HK-2 (cell line): Measurements from ENCODE around the gene STAMBPL1.

ENCODE experiments used
- DNase-seq: peaks from one replicate; pipeline ENCODE4 v3.0.0-alpha.2; 2018; ENCODE audit not compliant: unreplicated experiment

STAMBPL1 gene

DNA sequence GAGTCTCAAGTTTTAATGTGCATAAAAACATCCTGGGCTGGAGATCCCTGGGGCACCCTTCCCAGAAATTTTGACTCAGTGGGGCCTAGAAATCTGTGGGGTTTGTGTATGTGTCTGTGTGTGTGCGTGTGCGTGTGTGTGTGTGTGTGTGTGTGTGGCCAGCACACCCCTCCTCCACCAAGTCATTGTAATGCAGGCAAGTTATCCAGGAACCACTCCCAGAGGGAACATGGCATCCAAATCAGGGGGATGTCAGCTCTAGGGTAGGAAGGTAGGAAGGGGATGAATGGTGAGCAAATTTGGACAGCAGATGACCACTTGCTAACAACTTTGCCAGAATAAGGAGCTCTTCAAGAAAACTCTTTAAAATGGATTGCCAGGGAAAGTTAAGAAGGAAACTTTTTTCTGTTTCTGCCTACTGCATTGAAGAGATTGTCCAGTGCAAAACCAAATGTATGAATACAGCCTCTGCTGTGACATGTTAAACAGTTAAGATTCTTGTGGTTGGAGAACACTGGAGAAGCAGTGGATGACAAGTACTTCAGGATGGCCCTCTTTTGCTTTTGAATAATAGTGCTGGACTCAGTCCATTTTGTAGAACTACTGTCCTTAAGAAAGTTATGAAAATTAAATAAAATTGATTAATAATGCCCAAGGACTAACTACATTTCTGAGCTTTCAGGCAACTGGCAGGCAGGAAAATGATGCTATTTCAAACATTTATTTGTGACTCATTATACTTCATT is 12.3 kb downstream of the STAMBPL1 start:
- no peak for DNase-seq

DNA sequence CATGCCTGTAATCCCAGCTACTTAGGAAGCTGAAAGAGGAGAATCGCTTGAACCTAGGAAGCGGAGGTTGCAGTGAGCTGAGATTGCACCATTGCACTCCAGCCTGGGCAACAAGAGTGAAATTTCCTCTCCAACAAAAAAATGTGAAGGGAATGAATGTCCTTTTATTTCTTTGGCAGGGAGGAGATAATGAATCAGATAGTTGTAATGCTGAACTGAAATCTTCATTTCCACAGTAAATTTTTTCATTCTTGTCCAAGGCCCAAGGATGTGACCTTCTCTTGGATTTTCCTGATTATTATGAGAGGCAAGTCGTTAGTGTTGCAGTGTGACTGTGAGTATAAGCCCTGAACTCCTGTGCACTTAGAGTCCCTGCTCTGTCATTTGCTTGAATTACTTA is 13.6 kb downstream of the STAMBPL1 start:
- DNase-seq, result no peak

DNA sequence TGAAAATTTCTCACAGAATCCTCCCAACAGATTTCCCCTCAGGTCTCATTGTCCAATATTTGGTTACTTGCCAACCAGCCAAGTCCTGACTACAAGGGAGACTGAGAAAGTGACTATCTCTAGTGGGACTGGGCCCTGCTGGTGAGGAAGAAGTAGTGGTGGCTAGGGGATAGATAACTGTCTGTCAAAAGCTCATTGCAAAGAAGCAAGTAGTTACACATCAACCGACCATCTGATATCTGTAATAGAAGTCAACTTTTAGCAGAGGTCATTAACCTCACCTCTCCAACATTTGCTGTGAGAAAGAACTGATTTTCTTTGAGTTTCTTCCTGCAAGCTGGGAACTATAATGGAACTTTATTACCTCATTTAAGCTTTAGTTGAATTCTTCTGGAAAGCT is 15.2 kb downstream of the STAMBPL1 start:
- no peak for DNase-seq

DNA sequence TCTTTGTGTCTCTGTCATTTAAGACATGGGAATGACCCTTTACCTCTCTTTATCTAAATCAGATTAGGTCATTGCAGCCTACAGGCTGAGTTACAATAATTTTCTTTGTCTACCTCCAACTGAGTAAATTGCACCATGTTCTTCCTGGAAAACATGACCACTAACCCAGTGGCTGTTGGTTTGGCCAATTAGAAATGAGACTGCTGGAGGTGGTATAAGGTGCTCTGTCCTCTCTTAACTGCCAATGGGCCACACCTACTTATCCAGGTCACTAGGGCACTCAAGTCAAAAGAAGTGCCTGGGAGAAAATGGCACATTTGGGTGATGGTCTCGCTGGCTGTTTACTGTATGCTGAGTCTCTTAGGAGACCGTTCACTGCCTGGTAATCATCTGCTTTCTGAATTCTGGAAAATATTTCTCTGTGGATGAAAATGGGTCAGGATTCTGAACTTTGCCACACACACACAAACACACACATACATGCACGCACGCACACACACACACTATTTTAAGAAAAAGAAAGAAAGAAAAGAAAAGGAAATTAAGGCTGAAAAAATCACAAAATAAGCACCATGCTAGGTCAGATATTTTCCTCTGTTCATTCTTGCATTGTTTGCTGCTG is 16.4 kb downstream of the STAMBPL1 start:
- no peak for DNase-seq

DNA sequence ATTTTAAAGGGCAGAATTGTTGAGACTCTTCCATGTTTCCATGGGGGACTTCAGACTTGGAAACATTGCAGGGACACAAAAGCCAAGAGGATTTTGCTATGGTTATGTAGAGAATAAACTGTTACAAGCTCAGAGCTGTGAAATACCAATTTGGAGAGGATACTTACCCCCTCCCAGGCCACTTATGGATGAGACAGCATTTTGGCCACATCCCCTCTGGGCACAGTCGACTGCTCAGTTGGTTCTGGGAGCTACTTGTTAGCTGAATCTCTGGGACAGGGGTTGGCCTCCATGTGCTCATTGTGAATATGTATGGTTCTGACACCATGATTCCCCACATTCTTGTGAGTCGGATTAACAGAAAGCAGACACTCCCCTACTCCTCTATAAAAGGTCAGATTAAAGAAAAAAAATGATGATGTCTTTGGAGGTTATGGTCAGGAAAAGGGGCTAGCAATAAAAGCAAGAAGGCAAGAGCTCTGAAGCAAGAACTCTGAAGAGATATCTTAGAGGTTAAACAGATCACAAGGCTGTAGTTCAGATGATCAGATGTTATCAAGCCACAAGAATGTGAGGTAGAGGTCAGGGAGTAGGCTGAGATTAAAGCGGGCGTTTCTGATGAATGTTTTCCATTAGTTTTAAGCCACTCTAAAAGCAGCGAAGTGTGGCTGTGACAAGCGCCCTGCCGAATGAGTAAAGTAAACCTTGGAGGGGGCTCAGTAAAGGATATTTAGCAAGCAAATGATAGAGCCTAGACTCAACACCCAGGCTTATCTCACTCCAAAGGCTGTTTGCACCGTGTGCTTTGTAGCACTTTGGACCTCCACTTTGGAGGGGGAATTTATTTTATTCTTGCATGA is 17.2 kb downstream of the STAMBPL1 start:
- DNase-seq, result peak; percentile 42

DNA sequence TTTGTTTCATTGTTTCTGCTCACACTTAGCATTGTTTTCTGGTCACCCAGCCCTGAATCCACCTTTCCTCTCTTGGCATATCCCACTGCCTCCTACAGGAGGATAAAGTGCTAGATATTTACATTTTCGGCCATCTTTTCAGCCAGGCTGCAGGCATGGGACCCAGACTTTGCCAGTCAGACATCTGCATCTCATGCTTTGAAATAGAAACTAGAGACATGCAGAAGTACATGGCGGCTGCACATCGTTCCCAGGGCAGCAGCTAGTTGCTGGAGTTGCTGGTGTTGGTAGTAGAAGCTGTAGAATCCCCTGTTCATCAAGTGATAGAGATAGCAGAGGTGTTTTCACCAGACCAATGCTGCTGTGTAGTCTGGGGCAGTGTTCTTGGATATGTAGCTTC is 18.7 kb downstream of the STAMBPL1 start:
- no peak for DNase-seq

DNA sequence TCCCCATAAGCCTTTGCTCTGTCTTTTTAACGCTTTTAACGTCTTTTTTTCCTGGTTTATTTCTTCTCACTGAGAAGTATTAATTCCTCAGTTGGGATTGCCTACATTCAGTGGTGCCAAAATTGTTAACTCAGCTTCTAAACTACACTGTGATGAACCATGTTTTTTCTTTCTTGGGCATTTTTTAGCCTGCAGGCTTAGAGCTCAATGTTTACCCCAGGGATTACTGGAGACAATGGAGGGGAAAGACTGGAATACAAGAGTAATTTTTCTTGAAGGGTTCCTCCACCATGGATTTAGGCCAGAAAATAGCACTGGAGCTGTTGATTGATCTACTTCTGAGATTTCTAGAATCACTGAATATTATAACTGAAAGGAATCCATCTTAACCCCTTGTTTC is 19.8 kb downstream of the STAMBPL1 start:
- no peak for DNase-seq

DNA sequence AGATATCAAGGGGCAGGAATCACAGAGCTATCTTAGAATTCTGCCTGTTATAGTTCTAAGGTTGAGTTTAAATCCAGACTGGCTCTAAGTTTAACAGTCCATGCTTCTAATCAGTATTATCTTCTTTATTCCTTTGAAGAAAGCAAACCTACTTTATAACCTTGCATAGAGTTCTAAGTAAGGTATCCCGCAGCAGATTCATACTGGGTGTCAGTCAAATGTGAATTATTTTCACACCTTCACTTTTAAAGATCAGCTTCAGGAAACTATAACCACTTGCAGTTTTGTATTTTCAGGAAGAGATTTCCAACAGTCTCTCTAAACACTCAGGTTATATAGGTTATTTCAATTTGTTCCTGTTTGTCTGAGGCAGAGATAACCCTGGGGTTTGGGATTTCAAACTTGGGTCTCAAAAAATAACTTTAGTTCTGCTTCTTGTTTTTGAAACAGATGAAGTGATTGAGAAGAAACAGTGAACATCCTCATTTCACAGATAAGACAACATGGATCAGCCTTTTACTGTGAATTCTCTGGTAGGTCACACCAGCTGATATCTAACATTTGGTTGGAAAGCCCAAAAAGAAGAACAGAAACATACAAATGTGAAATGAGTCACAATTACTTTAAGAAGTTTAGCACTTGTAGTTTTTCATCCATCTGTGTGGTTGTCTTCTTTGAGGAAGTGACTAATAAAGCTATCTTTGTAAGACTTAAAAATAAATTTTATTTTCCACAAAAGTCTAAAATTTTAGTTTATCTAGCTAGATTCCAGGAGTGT is 21.4 kb downstream of the STAMBPL1 start:
- DNase-seq, result no peak

DNA sequence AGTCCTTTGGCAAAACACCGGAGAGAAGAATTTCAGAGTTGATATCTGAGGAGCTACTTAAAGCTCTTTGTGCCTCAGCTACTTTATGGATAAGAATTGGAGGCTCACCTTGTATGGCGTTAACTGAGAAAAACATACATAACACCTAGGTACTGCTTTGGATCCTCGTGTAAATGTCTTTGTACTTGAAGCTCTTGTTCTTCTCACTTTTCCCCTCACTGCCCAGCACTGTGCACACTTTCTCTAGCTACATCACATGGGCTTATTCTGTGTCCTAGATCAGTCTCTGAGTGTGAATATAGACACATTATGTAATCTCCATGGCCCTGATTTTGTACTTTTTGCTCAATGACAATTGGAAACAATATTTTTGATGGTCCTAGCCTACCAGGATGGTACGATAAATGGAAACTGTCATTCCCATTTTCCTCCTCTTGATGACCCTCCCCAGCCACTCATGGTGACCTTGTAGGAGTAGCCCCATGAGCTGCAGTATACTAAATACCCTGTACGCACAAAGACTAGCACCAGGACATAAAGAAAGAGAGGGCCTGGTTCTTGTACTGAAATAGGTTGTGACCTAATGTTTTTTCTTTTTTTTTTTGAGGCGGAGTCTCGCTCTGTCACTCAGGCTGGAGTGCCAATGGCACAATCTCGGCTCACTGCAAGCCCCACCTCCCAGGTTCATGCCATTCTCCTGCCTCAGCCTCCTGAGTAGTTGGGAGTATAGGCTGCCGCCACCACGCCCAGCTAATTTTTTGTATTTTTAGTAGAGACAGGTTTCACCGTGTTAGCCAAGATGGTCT is 22.1 kb downstream of the STAMBPL1 start:
- no peak for DNase-seq

DNA sequence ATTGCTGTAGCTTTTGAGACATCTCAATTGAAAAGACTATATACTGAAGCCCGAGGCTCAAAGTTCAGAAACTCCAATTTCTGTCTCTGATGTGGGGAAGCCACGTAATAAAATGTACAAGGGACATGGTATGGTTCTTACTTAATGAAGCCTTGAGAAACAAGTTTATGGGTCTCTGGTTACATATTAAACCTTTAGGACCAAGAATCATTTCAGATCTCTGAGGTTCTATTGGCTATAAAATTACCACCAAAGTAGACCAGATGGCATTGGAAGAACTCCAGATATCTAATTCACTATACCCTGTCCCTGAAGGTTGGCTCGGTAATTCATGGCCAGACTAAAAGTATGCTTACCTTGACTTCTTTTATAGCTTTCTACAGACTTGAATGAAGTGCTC is 23.7 kb downstream of the STAMBPL1 start:
- DNase-seq, result no peak

DNA sequence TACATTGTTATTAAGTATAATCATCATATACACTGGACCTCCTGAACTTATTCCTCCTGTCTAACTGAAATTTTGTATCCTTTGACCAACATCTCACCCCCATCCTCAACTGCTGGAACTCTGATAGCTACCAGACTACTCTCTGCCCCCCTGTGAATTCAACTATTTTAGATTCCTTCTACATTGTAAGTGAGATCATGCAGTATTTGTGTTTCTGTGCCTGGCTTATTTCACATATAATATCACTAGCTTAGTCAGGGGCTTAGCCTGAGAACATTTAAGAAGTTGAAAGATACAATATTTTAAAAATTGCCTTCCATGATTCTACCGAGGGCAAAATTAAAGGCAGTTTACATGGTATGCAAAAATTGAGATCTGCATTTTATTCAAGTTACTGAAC is 26.9 kb downstream of the STAMBPL1 start:
- DNase-seq, result no peak

DNA sequence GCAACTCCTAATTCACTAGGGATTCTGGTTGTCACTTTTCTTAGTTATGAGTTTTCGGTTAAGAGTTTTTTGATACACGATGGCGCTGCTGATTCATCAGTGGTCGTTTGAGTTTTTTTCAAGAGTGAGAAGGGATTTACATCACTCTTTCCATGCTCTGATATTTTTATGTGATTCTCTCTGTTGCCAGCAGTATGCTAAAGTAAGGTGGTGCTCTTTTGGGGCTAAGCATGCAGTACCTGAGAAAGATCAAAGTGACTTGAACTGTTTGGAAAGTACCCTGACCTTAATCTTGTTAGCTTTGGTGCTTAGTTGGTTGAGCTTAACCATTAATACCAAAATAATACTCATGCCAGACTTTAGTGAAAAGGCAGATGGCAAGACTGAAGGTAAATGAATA is 28.1 kb downstream of the STAMBPL1 start:
- DNase-seq, result no peak

DNA sequence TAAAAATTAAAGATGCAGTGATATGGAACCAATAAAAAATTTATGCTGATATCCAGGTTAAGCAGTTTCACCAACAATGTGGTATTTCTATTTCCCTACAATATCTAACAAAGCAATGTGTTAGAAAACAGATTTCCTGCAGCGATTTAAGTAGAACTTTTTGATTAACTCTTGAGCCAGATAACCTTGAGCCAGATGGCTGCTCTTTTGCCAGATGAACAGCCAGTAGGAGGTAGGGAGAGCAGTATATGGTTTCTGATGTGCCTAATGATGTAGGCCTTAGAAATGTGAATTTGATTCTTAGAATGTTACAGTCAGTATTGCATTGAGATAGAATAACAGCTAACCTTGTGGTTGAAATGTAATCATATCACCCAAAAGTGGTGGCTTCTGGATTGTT is 31.1 kb downstream of the STAMBPL1 start:
- no peak for DNase-seq

DNA sequence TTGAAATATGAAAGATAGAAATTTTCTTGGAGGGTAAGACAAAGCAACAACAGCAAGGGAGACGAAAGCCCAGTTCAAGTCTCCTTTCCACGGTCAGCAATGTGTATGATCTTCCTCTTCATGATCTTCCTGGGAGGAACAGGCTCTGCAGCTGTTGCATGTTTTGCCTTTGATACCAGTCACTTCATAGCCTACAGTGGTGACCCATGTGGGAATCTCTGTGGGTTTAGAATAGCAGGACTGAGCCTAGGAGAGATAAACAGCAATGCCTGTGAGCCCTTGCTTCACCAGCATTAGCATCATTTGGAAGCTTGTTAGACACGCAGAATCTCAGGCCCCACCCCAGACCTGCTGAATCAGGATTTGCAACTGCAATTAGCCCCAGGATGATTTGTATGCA is 31.8 kb downstream of the STAMBPL1 start:
- no peak for DNase-seq

DNA sequence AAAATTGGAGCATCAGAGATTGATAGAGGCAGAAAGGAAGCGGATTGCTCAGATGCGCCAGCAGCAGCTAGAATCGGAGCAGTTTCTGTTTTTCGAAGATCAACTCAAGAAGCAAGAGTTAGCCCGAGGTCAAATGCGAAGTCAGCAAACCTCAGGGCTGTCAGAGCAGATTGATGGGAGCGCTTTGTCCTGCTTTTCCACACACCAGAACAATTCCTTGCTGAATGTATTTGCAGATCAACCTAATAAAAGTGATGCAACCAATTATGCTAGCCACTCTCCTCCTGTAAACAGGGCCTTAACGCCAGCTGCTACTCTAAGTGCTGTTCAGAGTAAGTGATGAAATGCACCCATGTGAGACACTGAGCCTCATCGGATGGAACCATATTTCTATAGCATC is 33.1 kb downstream of the STAMBPL1 start:
- no peak for DNase-seq

DNA sequence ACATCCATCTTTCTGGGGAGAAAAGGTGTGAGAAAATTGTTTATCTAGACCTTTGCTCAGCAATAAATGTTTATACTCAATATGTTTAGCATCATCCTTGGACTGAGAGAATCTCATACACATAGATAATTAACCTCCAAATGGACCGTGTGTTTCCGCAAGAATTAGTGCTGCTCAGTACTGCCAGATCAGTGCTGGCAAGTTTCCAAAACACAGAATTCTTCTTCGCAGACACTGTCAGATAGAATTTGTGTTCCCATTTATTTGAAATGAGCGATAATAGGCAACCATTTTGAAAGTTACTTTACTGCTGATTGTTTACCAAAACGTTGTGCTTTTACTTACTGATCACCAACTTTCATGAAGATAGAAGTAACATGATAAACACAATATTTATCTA is 33.7 kb downstream of the STAMBPL1 start:
- no peak for DNase-seq

DNA sequence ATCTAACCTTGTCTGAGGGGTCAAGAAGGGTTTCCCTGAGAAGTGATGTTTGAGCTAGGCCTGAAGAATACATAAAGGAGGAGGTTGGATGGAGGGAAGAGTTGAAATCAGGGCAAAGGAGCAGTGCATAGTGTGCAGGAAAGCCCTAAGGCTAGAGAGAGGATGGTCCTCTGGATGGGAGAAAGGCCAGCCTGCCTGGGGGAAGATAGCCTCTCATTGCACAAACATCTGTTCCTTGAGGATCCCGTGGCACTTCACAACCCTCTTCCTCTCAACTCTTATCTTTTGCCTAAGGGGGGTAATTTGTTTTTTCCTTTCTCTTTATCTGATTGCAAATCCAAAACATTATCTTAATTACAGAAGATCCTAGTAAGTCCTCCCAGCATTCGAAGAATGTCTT is 35.7 kb downstream of the STAMBPL1 start:
- no peak for DNase-seq

DNA sequence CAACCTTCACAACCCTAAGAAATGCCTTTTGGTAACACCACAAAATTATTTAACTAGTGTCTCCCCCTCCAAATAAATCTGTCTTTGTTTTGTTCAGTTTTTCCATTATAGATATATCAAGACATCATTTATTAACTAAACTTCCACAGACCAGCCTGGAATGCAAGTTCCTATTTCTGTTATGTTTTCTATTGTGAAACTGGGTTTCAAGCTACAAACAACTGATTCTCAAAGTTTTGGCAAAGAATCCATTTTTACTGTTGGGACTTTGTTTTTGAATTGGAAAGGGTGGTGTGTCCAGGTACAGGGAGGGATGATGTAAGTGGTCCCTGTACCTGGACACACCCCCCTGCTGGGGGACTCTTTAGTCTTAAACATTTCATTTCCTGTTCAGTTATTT is 36.2 kb downstream of the STAMBPL1 start:
- DNase-seq, result no peak

DNA sequence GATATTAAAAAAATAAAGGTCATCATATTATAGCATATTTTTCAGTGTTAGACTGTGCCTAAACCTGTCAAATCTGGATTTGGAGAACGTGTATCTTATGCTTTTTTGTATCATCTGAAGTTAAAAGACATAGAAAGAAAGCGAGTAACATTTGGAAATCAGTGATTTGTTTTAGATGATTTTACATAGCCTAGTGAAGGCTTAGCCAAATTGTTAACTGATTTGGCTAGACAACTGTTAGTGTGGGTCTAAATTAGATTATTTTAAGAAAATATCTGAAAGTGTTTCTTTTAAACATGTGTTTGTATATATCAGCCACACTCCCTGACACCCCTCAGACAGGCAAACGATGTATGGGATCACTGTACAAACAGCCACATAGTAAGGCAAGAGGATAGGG is 36.9 kb downstream of the STAMBPL1 start:
- no peak for DNase-seq

DNA sequence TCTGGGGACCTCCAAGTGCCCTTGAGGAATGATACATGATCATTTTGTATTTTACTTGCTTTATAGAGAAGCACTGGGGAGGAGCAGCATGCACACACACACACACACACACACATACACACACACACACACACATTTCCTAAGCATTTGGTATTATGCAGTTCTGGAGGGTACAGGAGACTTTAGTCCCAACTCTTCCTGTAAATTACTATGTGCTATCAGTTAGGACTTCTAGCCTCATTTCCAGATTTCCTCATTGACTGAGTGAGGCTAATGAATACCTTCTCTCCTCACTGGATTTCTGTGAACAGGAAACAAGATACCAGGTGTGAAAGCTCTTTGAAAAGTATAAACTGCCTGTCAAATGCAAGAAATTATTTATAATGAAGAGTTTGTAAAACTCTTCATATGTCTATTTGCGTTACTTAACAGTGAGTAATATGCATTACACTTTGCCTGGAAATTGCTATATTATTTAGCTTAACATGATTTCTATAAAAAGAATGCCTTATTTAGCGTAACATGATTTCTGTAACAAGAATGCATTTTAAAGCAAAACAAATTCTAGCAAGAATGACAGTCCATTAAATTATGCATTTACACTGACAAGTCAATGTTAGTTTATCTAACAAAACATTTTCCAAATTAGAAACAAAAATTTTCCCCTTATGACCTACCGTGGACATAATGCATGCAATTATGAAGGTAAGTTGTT is 38.3 kb downstream of the STAMBPL1 start:
- no peak for DNase-seq

DNA sequence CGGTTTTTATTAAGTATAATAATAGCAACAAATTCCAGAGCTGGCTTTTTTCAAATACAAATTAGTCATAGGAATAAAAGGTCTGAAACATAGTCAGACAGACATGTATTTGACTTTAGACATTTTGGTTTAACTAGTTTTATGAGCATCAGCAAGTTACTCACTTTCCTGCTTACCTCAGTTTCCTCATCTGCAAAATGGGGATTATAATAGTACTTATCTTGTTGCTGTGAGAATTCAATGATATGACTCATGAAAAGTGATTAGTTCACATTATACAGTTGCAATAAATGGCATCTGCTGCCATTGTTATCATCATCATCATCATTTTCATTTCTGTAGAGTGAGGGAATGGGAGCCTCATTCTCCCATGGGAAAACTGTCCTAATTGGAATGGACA is 39.0 kb downstream of the STAMBPL1 start:
- no peak for DNase-seq
